GM12878 (cell line): ENCODE results near the gene VWA8. TPM values are rescaled to one million over a fixed set of nuclear protein-coding genes. Genes with fewer than 3 reads are reported as not detected.

Experiments used
- ATAC-seq: fragments of 200-7000 bp; cut with Tn5 transposase; 3 replicates; pipeline ENCODE4 v1.9.1; 2020; ENCODE audit warnings: mild to moderate bottlenecking, moderate library complexity
- BruUV-seq: library from RNA; stranded (reverse); fragments of 400-500 nt; replicated peaks from 2 replicates; lab custom pipeline; 2021; lab: Mats Ljungman, UMichigan
- CTCF ChIA-PET: fragments of 300-600 bp; sonication (Branson Sonifier 250); formaldehyde crosslinking; extraction: SDS; loops from one replicate; lab custom pipeline; 2021; ENCODE audit warnings: inconsistent platforms; lab: Yijun Ruan, JAX
- POLR2A ChIA-PET: fragments of 350-600 bp; formaldehyde crosslinking; extraction: SDS; loops from one replicate; lab custom pipeline; 2021; ENCODE audit warnings: inconsistent platforms; lab: Charles Lee
- RAD21 ChIA-PET: fragments of 300-600 bp; sonication (Branson Sonifier 250); formaldehyde crosslinking; loops from one replicate; lab custom pipeline; 2023; ENCODE audit warnings: antibody characterized with exemption; ENCODE audit not compliant: unreplicated experiment; lab: Charles Lee
- SMC1A ChIA-PET: fragments of 300-600 bp; sonication (Branson Sonifier 250); formaldehyde crosslinking; loops from one replicate; lab custom pipeline; 2023; ENCODE audit not compliant: unreplicated experiment, uncharacterized antibody; lab: Charles Lee
- DNase-seq: peaks from one replicate; pipeline ENCODE4 v3.0.0-alpha.2; 2011; ENCODE audit warnings: low read depth, low spot score
- FAIRE-seq: peaks from 3 replicates; lab custom pipeline; 2011; peaks lifted over from hg19 to GRCh38; lab: Jason Lieb, UNC
- H2AFZ ChIP-seq: 2 replicates; pipeline ENCODE4 v1.6.0; 2011; ENCODE audit warnings: low read depth, low read length, control low read depth; ENCODE audit not compliant: control insufficient read depth
- H3K27ac ChIP-seq: 2 replicates; pipeline ENCODE4 v1.5.1; 2011; ENCODE audit warnings: control low read depth; ENCODE audit not compliant: control insufficient read depth, insufficient read depth
- H3K27me3 ChIP-seq, 2 experiments: replicated peaks in 1 of 2; 2 replicates each; pipeline versions ENCODE4 v1.6.0 to v1.6.1; 2011; ENCODE audit warnings: low read length in 1 of 2; ENCODE audit not compliant: control insufficient read depth in 2 of 2, insufficient read depth in 2 of 2
- H3K36me3 ChIP-seq, 2 experiments: 2 replicates each; pipeline ENCODE4 v1.5.1; 2011; ENCODE audit warnings: low read length in 1 of 2; ENCODE audit not compliant: control insufficient read depth in 2 of 2, insufficient read depth in 2 of 2
- H3K4me1 ChIP-seq: 2 replicates; pipeline ENCODE4 v1.6.1; 2011; ENCODE audit warnings: mild to moderate bottlenecking, low read length, moderate library complexity, mixed read lengths; ENCODE audit not compliant: control insufficient read depth, insufficient read depth
- H3K4me2 ChIP-seq: 2 replicates; pipeline ENCODE4 v1.6.0; 2011; ENCODE audit warnings: control low read depth; ENCODE audit not compliant: control insufficient read depth, insufficient read depth
- H3K4me3 ChIP-seq: fragments of 200-600 bp; sonication (generic); 2 replicates; pipeline ENCODE4 v1.5.1; 2016
- H3K79me2 ChIP-seq: 2 replicates; pipeline ENCODE4 v1.6.0; 2011; ENCODE audit warnings: low read length; ENCODE audit not compliant: control insufficient read depth, insufficient read depth
- H3K9ac ChIP-seq: 2 replicates; pipeline ENCODE4 v1.8.0; 2011; ENCODE audit warnings: low read length, control low read depth, mixed read lengths; ENCODE audit not compliant: control insufficient read depth, insufficient read depth
- H3K9me3 ChIP-seq: replicated peaks from 3 replicates; pipeline ENCODE4 v1.5.1; 2011; ENCODE audit warnings: mild to moderate bottlenecking, low read length; ENCODE audit not compliant: control insufficient read depth, insufficient read depth
- H4K20me1 ChIP-seq: 2 replicates; pipeline ENCODE4 v1.6.0; 2011; ENCODE audit not compliant: control insufficient read depth, insufficient read depth
- ATF2 ChIP-seq: IDR thresholded peaks from 2 replicates; pipeline ENCODE4 v1.6.1; 2012; ENCODE audit warnings: low read length, inconsistent platforms
- BMI1 ChIP-seq: fragments of 450-650 bp; IDR thresholded peaks from 2 replicates; pipeline ENCODE4 v1.6.1; 2016; ENCODE audit warnings: mild to moderate bottlenecking, moderate library complexity, borderline replicate concordance
- ELK1 ChIP-seq: IDR thresholded peaks from 2 replicates; pipeline ENCODE4 v1.6.1; 2012; ENCODE audit warnings: low read depth, low read length, improper control_type of control experiment
- HCFC1 ChIP-seq: fragments of 150-350 bp; IDR thresholded peaks from 2 replicates; pipeline ENCODE4 v1.6.1; 2014; ENCODE audit warnings: low read length
- HDAC2 ChIP-seq: fragments of 200-600 bp; sonication (generic); IDR thresholded peaks from 2 replicates; pipeline ENCODE4 v1.6.1; 2017
- KDM1A ChIP-seq: fragments of 200-600 bp; sonication (generic); IDR thresholded peaks from 2 replicates; pipeline ENCODE4 v1.6.1; 2016; ENCODE audit warnings: borderline replicate concordance
- NRF1 ChIP-seq: conservative IDR thresholded peaks from 2 replicates; pipeline ENCODE4 v1.6.1; 2011; ENCODE audit warnings: mild to moderate bottlenecking, low read depth, low read length, improper control_type of control experiment
- SMAD1 ChIP-seq: fragments of 450-650 bp; IDR thresholded peaks from 2 replicates; pipeline ENCODE4 v1.6.1; 2018; ENCODE audit warnings: mild to moderate bottlenecking, low read depth; ENCODE audit not compliant: partially characterized antibody
- WGBS: methylation state at CpG from one replicate; pipeline ENCODE4 v1.1.6; 2016; ENCODE audit warnings: low lambda C conversion rate; ENCODE audit not compliant: insufficient replicate concordance, insufficient coverage; ENCODE audit errors: missing lambda C conversion rate; 5-methylcytosine and 5-hydroxymethylcytosine counted together
- in situ Hi-C: fragments of 300-500 bp; cut with MboI; formaldehyde crosslinking; loops from 9 replicates; pipeline ENCODE4 v1.14.3; 2018; ENCODE audit warnings: mixed read lengths
- intact Hi-C: fragments of 100-400 bp; cut with micrococcal nuclease; formaldehyde crosslinking; loops from one replicate; pipeline ENCODE4 v1.14.2; 2022; ENCODE audit not compliant: unreplicated experiment
- polyA plus RNA-seq, 11 experiments: library from polyadenylated mRNA; depleted of rRNA in 4 of 11; unstranded in 6 of 11; stranded (reverse) in 5 of 11; fragments of >200 nt; fragmentation: Nextera tagmentation in 4 of 11; fragmentation: Illumina TruSeq in 1 of 11; extraction: Ambion mirVana in 4 of 11; extraction: Trizol in 1 of 11; gene quantifications; 1 replicate in 1 of 11; 2 replicates in 10 of 11; pipeline versions ENCODE4 v1.2.1 to v1.2.3, GENCODE V29; 2011 to 2016; ENCODE audit warnings: inconsistent platforms in 2 of 11, missing spikeins in 2 of 11, low read depth in 1 of 11
- total RNA-seq, 4 experiments: library from RNA; depleted of rRNA in 3 of 4; stranded (reverse); fragments of >200 nt in 3 of 4; fragmentation: Illumina TruSeq in 1 of 4; extraction: Trizol in 1 of 4; gene quantifications; 2 replicates each; pipeline versions ENCODE4 v1.2.1 to v1.2.3, GENCODE V29; 2013 to 2021

VWA8 gene
- total and polyA plus RNA-seq, 10 of the 15 experiments (the other 5 are each of a cell fraction or from before 2014, with no cell fraction given): 3.0 to 21.8 (median 13.5) TPM

- peaks cover 9% of the 10 kb centered on the region; the same call in 1 of the 2 replicates for H3K4me1 ChIP-seq
- ChIA-PET CTCF (no interaction called here), SMC1A (no interaction called here), RAD21 (no interaction called here)
- no peak overlapping the region for H3K4me3 ChIP-seq
- no peaks in the 10 kb centered on the region for H3K27me3 ChIP-seq
- H3K9me3 ChIP-seq: no peaks in the 10 kb centered on the region
- DNase-seq (no peak), FAIRE-seq (no peak)
- H4K20me1 ChIP-seq: no peaks in the 10 kb centered on the region
- no peak overlapping the region for H3K9ac ChIP-seq
- in situ Hi-C loops: no loop called here
- 100% methylated on average over 6 of the region's 6 CpGs for WGBS
- no TSS peak for BruUV-seq
- H3K79me2 ChIP-seq: no peaks in the 10 kb centered on the region
- no peak overlapping the region for H3K27ac ChIP-seq
- H2AFZ ChIP-seq: no peak overlapping the region
- intact Hi-C loops: no loop called here
- no peaks in the 10 kb centered on the region; a peak in 1 of 4 replicates for H3K36me3 ChIP-seq
- no peak overlapping the region for H3K4me2 ChIP-seq
- no peak for TF ChIP-seq HCFC1
- TF ChIP-seq, all 136 proteins: peak for 0
- ATAC-seq: no peak
- POLR2A ChIA-PET: no interaction called here
Measured at GRCh38 chr13:41697578-41697977, 263.3 kb downstream of the VWA8 start.

- Histone ChIP-seq H3K9me3 (no peaks in the 10 kb centered on the region), H3K27ac (no peak overlapping the region), H3K4me3 (no peak overlapping the region), H4K20me1 (no peaks in the 10 kb centered on the region), H2AFZ (no peak overlapping the region), H3K9ac (no peak overlapping the region), H3K36me3 (no peaks in the 10 kb centered on the region; a peak in 1 of 4 replicates), H3K79me2 (no peaks in the 10 kb centered on the region), H3K27me3 (no peaks in the 10 kb centered on the region), H3K4me2 (no peak overlapping the region), H3K4me1 (peaks cover 9% of the 10 kb centered on the region; the same call in 1 of the 2 replicates)
- in situ Hi-C loops (no loop called here), intact Hi-C loops (no loop called here)
- DNase-seq: no peak
- FAIRE-seq: no peak
- ChIA-PET RAD21 (no interaction called here), CTCF (interaction anchor here (2.1 kb wide), 1 partner anchor 28 kb away, joined by 6 read pairs; no protein-coding TSS in a partner anchor), SMC1A (interaction anchor here (0.6 kb wide), 1 partner anchor 579 kb away, joined by 3 read pairs; no protein-coding TSS in a partner anchor), POLR2A (no interaction called here)
- peak; percentile 53 for ATAC-seq
- no TSS peak for BruUV-seq
- no peak for TF ChIP-seq BMI1
- no peak for TF ChIP-seq NRF1
- no peak for TF ChIP-seq ATF2
- no peak for TF ChIP-seq KDM1A
- no peak for TF ChIP-seq HDAC2
- TF ChIP-seq ELK1: no peak
- no peak for TF ChIP-seq SMAD1
Measured at GRCh38 chr13:41696163-41697003, 264.5 kb downstream of the VWA8 start.
